HEK293 (cell line): ENCODE results near the gene DNAJC6.

Experiments used
- CTCF ChIA-PET: fragments of 350-600 bp; formaldehyde crosslinking; extraction: SDS; loops from one replicate; lab custom pipeline; 2021; ENCODE audit warnings: antibody characterized with exemption; lab: Yijun Ruan, JAX
- POLR2A ChIA-PET: fragments of 300-600 bp; formaldehyde crosslinking; extraction: SDS; loops from one replicate; lab custom pipeline; 2020; ENCODE audit warnings: antibody characterized with exemption, inconsistent platforms; lab: Yijun Ruan, JAX
- H3K27ac ChIP-seq: fragments of 200-500 bp; sonication (Bioruptor generic); 2 replicates; pipeline ENCODE4 v1.5.1; 2014; ENCODE audit warnings: low read depth, low read length, control low read depth, inconsistent platforms; ENCODE audit errors: extremely low read depth
- H3K36me3 ChIP-seq, 2 experiments: fragments of 200-500 bp in 1 of 2; sonication (Bioruptor generic) in 1 of 2; 1 replicate in 1 of 2; 2 replicates in 1 of 2; pipeline ENCODE4 v1.5.1; 2014 to 2017; ENCODE audit warnings: inconsistent platforms in 2 of 2, low read length in 2 of 2; ENCODE audit not compliant: control insufficient read depth in 2 of 2, insufficient read depth in 1 of 2
- H3K4me1 ChIP-seq: fragments of 200-500 bp; sonication (Bioruptor generic); 2 replicates; pipeline ENCODE4 v1.5.1; 2014; ENCODE audit warnings: mild to moderate bottlenecking, low read length, inconsistent platforms; ENCODE audit not compliant: control insufficient read depth, insufficient read depth
- H3K4me3 ChIP-seq: 2 replicates; pipeline ENCODE4 v1.5.1; 2011; ENCODE audit warnings: low read depth, mild to moderate bottlenecking, control low read depth, low read length, moderate library complexity
- H3K9me3 ChIP-seq: fragments of 200-500 bp; sonication (Bioruptor generic); 2 replicates; pipeline ENCODE4 v1.5.1; 2014; ENCODE audit warnings: low read depth, low read length, inconsistent platforms; ENCODE audit not compliant: control insufficient read depth, insufficient read depth
- AEBP2 ChIP-seq: fragments of 450-650 bp; formaldehyde crosslinking; IDR thresholded peaks from 2 replicates; pipeline ENCODE4 v1.5.1; 2016; ENCODE audit warnings: missing biosample characterization, missing genetic modification characterization, borderline replicate concordance
- GFI1B ChIP-seq: fragments of 450-650 bp; formaldehyde crosslinking; IDR thresholded peaks from 2 replicates; pipeline ENCODE4 v1.5.1; 2016; ENCODE audit warnings: missing biosample characterization, missing genetic modification characterization
- GLI4 ChIP-seq: fragments of 450-650 bp; formaldehyde crosslinking; IDR thresholded peaks from 2 replicates; pipeline ENCODE4 v1.5.1; 2016; ENCODE audit warnings: missing biosample characterization, missing genetic modification characterization
- GLIS1 ChIP-seq: fragments of 450-650 bp; formaldehyde crosslinking; IDR thresholded peaks from 2 replicates; pipeline ENCODE4 v1.5.1; 2016; ENCODE audit warnings: missing biosample characterization, missing genetic modification characterization
- RBAK ChIP-seq: fragments of 450-650 bp; formaldehyde crosslinking; IDR thresholded peaks from 2 replicates; pipeline ENCODE4 v1.5.1; 2016; ENCODE audit warnings: missing biosample characterization, missing genetic modification characterization
- SETDB1 ChIP-seq: IDR thresholded peaks from one replicate; pipeline ENCODE4 v1.6.1; 2017; ENCODE audit warnings: mild to moderate bottlenecking, low read length, moderate library complexity, mixed read lengths; ENCODE audit not compliant: insufficient read length
- SP2 ChIP-seq: fragments of 450-650 bp; formaldehyde crosslinking; IDR thresholded peaks from 2 replicates; pipeline ENCODE4 v1.5.1; 2016; ENCODE audit warnings: missing biosample characterization, missing genetic modification characterization
- TRIM28 ChIP-seq: IDR thresholded peaks from 2 replicates; pipeline ENCODE4 v1.6.1; 2011; ENCODE audit warnings: low read length, control low read depth, borderline replicate concordance
- ZBTB11 ChIP-seq: fragments of 450-650 bp; formaldehyde crosslinking; conservative IDR thresholded peaks from 2 replicates; pipeline ENCODE4 v1.5.1; 2016; ENCODE audit warnings: low read depth, missing biosample characterization, missing genetic modification characterization
- ZFHX2 ChIP-seq: fragments of 450-650 bp; formaldehyde crosslinking; conservative IDR thresholded peaks from 2 replicates; pipeline ENCODE4 v1.5.1; 2016; ENCODE audit warnings: missing biosample characterization, missing genetic modification characterization
- ZIC2 ChIP-seq: fragments of 450-650 bp; formaldehyde crosslinking; IDR thresholded peaks from 2 replicates; pipeline ENCODE4 v1.5.1; 2016; ENCODE audit warnings: missing biosample characterization, missing genetic modification characterization
- ZNF148 ChIP-seq: fragments of 450-650 bp; formaldehyde crosslinking; IDR thresholded peaks from 2 replicates; pipeline ENCODE4 v1.5.0; 2017; ENCODE audit warnings: missing biosample characterization, missing genetic modification characterization, borderline replicate concordance
- ZNF2 ChIP-seq: fragments of 450-650 bp; formaldehyde crosslinking; IDR thresholded peaks from 2 replicates; pipeline ENCODE4 v1.5.1; 2016; ENCODE audit warnings: missing biosample characterization, missing genetic modification characterization
- ZNF274 ChIP-seq, 2 experiments: fragments of 200-500 bp in 1 of 2; fragments of 450-650 bp in 1 of 2; sonication (Bioruptor generic) in 1 of 2; formaldehyde crosslinking in 1 of 2; IDR thresholded peaks; 2 replicates each; pipeline versions ENCODE4 v1.5.1 to v1.6.1; 2014 to 2016; ENCODE audit warnings: borderline replicate concordance in 1 of 2, inconsistent platforms in 1 of 2, low read length in 1 of 2, missing biosample characterization in 1 of 2, missing genetic modification characterization in 1 of 2
- ZNF335 ChIP-seq: fragments of 450-650 bp; formaldehyde crosslinking; conservative IDR thresholded peaks from 2 replicates; pipeline ENCODE4 v1.5.1; 2016; ENCODE audit warnings: missing biosample characterization, missing genetic modification characterization
- ZNF366 ChIP-seq: fragments of 450-650 bp; formaldehyde crosslinking; conservative IDR thresholded peaks from 2 replicates; pipeline ENCODE4 v1.5.1; 2016; ENCODE audit warnings: missing biosample characterization, missing genetic modification characterization
- ZNF398 ChIP-seq: fragments of 450-650 bp; formaldehyde crosslinking; IDR thresholded peaks from 2 replicates; pipeline ENCODE4 v1.5.1; 2017; ENCODE audit warnings: missing biosample characterization, missing genetic modification characterization
- ZNF404 ChIP-seq: fragments of 450-650 bp; formaldehyde crosslinking; IDR thresholded peaks from 2 replicates; pipeline ENCODE4 v1.5.1; 2017; ENCODE audit warnings: missing biosample characterization, missing genetic modification characterization
- ZNF48 ChIP-seq: fragments of 450-650 bp; formaldehyde crosslinking; IDR thresholded peaks from 2 replicates; pipeline ENCODE4 v1.5.1; 2016; ENCODE audit warnings: missing biosample characterization, missing genetic modification characterization
- ZNF488 ChIP-seq: fragments of 450-650 bp; formaldehyde crosslinking; IDR thresholded peaks from 2 replicates; pipeline ENCODE4 v1.5.1; 2016; ENCODE audit warnings: missing biosample characterization, missing genetic modification characterization
- ZNF560 ChIP-seq: fragments of 450-650 bp; formaldehyde crosslinking; IDR thresholded peaks from 2 replicates; pipeline ENCODE4 v1.5.1; 2017; ENCODE audit warnings: missing biosample characterization, missing genetic modification characterization, borderline replicate concordance
- ZNF580 ChIP-seq: fragments of 450-650 bp; formaldehyde crosslinking; IDR thresholded peaks from 2 replicates; pipeline ENCODE4 v1.5.1; 2016; ENCODE audit warnings: missing biosample characterization, missing genetic modification characterization
- ZNF629 ChIP-seq: fragments of 450-650 bp; formaldehyde crosslinking; IDR thresholded peaks from 2 replicates; pipeline ENCODE4 v1.5.1; 2017; ENCODE audit warnings: missing biosample characterization, missing genetic modification characterization
- ZNF843 ChIP-seq: fragments of 450-650 bp; formaldehyde crosslinking; IDR thresholded peaks from 2 replicates; pipeline ENCODE4 v1.5.1; 2016; ENCODE audit warnings: missing biosample characterization, missing genetic modification characterization

Gene DNAJC6

GRCh38 chr1:65278376-65279069, 30.8 kb upstream of the DNAJC6 start (continued):
- TF ChIP-seq ZNF335 (no peak), ZNF2 (tag by site-specific recombination) (no peak), TRIM28 (no peak), ZNF148 (no peak), ZNF580 (tag by site-specific recombination) (no peak), ZNF488 (tag by site-specific recombination) (no peak), ZNF560 (tag by site-specific recombination) (no peak), ZNF404 (tag by site-specific recombination) (no peak), ZNF629 (tag by site-specific recombination) (no peak), ZNF48 (no peak), ZBTB11 (tag by site-specific recombination) (no peak)

- Histone ChIP-seq H3K36me3 (no peaks in the 10 kb centered on the region), H3K4me3 (no peak overlapping the region), H3K9me3 (no peaks in the 10 kb centered on the region), H3K4me1 (no peaks in the 10 kb centered on the region), H3K27ac (no peak overlapping the region)
- CTCF ChIA-PET, result interaction anchor here (0.8 kb wide), 1 partner anchor 63 kb away, joined by 3 read pairs; no protein-coding TSS in a partner anchor
- POLR2A ChIA-PET, result interaction anchor here (2.2 kb wide), 1 partner anchor 25 kb away, joined by 6 read pairs; no protein-coding TSS in a partner anchor
- no peak for TF ChIP-seq ZNF2 (tag by site-specific recombination)
- TF ChIP-seq ZNF366 (tag by site-specific recombination), result no peak
- TF ChIP-seq RBAK (tag by site-specific recombination), result no peak
- no peak for TF ChIP-seq SETDB1
- no peak for TF ChIP-seq GLIS1 (tag by site-specific recombination)
- TF ChIP-seq ZIC2 (tag by site-specific recombination), result peak; percentile 80
- no peak for TF ChIP-seq ZNF843 (tag by site-specific recombination)
- 0 out of 2 replicates have a peak, but pooled peaks have one; percentile 13 for TF ChIP-seq ZFHX2
- TF ChIP-seq SP2 (tag by site-specific recombination), result no peak
- TF ChIP-seq ZNF274 (IDR thresholded peaks at IDR 0.05; ENCODE audit: low read length), result no peak
- no peak for TF ChIP-seq ZNF274 (tag by site-specific recombination; IDR thresholded peaks at IDR 0.05; ENCODE audit: borderline replicate concordance)
- TF ChIP-seq GFI1B (tag by site-specific recombination), result 0 out of 2 replicates have a peak, but pooled peaks have one; percentile 10
- no peak for TF ChIP-seq AEBP2 (tag by site-specific recombination)
- TF ChIP-seq GLI4 (tag by site-specific recombination), result no peak
- no peak for TF ChIP-seq ZNF398 (tag by site-specific recombination)
Measured at GRCh38 chr1:65279070-65279779, 30.1 kb upstream of the DNAJC6 start.
